H1 (cell line): ENCODE measurements around the gene GPR26.

Experiments used
- ASH2L ChIP-seq: fragments of 200-600, 300-600 bp; sonication (generic); IDR thresholded peaks from one replicate; pipeline ENCODE4 v1.7.1; 2017; ENCODE audit warnings: low read length
- CEBPB ChIP-seq: IDR thresholded peaks from 2 replicates; pipeline ENCODE4 v1.6.1; 2012; ENCODE audit warnings: low read depth, low read length
- EZH2 ChIP-seq: fragments of 200-600 bp; sonication (generic); IDR thresholded peaks from 2 replicates; pipeline ENCODE4 v1.7.1; 2012; ENCODE audit warnings: low read depth, mild to moderate bottlenecking, moderate library complexity, low read length, inconsistent platforms; ENCODE audit not compliant: severe bottlenecking
- FOSL1 ChIP-seq: IDR thresholded peaks from 2 replicates; pipeline ENCODE4 v1.6.1; 2011; ENCODE audit warnings: mild to moderate bottlenecking, low read depth, low read length, moderate library complexity; ENCODE audit not compliant: insufficient read depth
- MAFK ChIP-seq: IDR thresholded peaks from 2 replicates; pipeline ENCODE4 v1.6.1; 2012; ENCODE audit warnings: low read depth, mild to moderate bottlenecking, improper control_type of control experiment, low read length
- POU5F1 ChIP-seq: IDR thresholded peaks from 2 replicates; pipeline ENCODE4 v1.6.1; 2011; ENCODE audit warnings: low read depth, mild to moderate bottlenecking, low read length, moderate library complexity
- RBBP5 ChIP-seq: IDR thresholded peaks from 2 replicates; pipeline ENCODE4 v1.7.1; 2012; ENCODE audit warnings: low read depth, mild to moderate bottlenecking, inconsistent platforms, low read length, moderate library complexity, borderline replicate concordance
- SRF ChIP-seq: IDR thresholded peaks from 2 replicates; pipeline ENCODE4 v1.6.1; 2011; ENCODE audit warnings: mild to moderate bottlenecking, low read depth, low read length, moderate library complexity
- TF ChIP-seq, protein P1 (sequence below), 3 experiments: IDR thresholded peaks; 1 replicate in 2 of 3; 2 replicates in 1 of 3; pipeline versions ENCODE4 v1.5.1 to v1.6.1; 2011; ENCODE audit warnings: low read length in 3 of 3, mild to moderate bottlenecking in 3 of 3, inconsistent platforms in 2 of 3, low read depth in 1 of 3, moderate library complexity in 1 of 3; ENCODE audit not compliant: insufficient read depth in 1 of 3; ENCODE audit errors: control extremely low read depth in 1 of 3
- TF ChIP-seq, protein P2 (sequence below): IDR thresholded peaks from 2 replicates; pipeline ENCODE4 v1.6.1; 2011; ENCODE audit warnings: low read depth, mild to moderate bottlenecking, low read length; ENCODE audit not compliant: insufficient read depth

DNA sequence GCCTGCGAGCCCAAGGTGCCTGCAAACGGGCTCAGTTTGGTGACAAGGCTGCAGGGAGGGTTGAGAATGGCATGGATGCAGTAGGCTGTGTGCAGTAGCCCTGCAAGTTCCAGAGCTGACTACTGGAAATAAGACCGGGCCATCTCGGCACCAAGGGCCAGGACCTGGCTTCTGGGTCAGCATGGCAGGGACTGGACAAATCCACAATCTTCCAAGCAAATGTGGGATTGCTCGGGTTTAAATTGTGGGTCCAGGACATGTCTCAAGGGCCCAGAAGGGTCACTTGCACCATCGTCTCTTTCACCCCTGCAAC, 78.0 kb downstream of the GPR26 start:
- TF ChIP-seq, protein P1, sequence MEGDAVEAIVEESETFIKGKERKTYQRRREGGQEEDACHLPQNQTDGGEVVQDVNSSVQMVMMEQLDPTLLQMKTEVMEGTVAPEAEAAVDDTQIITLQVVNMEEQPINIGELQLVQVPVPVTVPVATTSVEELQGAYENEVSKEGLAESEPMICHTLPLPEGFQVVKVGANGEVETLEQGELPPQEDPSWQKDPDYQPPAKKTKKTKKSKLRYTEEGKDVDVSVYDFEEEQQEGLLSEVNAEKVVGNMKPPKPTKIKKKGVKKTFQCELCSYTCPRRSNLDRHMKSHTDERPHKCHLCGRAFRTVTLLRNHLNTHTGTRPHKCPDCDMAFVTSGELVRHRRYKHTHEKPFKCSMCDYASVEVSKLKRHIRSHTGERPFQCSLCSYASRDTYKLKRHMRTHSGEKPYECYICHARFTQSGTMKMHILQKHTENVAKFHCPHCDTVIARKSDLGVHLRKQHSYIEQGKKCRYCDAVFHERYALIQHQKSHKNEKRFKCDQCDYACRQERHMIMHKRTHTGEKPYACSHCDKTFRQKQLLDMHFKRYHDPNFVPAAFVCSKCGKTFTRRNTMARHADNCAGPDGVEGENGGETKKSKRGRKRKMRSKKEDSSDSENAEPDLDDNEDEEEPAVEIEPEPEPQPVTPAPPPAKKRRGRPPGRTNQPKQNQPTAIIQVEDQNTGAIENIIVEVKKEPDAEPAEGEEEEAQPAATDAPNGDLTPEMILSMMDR (IDR thresholded peaks at IDR 0.05; ENCODE audit: control extremely low read depth in 1 of 3, insufficient read depth in 1 of 3, low read depth in 1 of 3, low read length in 3 of 3), result no peak
- TF ChIP-seq MAFK, result no peak
- TF ChIP-seq EZH2, result no peak
- TF ChIP-seq SRF, result no peak
- no peak for TF ChIP-seq ASH2L
- TF ChIP-seq CEBPB, result no peak
- TF ChIP-seq FOSL1, result no peak
- TF ChIP-seq RBBP5, result no peak
- TF ChIP-seq POU5F1, result no peak
- TF ChIP-seq, protein P2, sequence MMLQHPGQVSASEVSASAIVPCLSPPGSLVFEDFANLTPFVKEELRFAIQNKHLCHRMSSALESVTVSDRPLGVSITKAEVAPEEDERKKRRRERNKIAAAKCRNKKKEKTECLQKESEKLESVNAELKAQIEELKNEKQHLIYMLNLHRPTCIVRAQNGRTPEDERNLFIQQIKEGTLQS, result no peak
